ENCODE data around the gene PLOD2.

The PLOD2 gene

GRCh38 chr3:146125951-146126350 lies 35.0 kb downstream of the PLOD2 start:
- Histone ChIP-seq H3K23ac (ENCODE audit: low read length in 2 of 2) (no peak overlapping the region), H3K4ac (ENCODE audit: low read depth in 1 of 2, low read length in 2 of 2) (no peak overlapping the region), H2BK12ac (ENCODE audit: low read length in 2 of 2) (no peak overlapping the region), H3K36me3 (ENCODE audit: control insufficient read depth in 1 of 2, insufficient read depth in 2 of 2, low read depth in 1 of 2, low read length in 2 of 2) (peaks cover 0 to 11% of the 10 kb centered on the region in 2 experiments), H4K91ac (ENCODE audit: low read length) (no peak overlapping the region), H2AK5ac (ENCODE audit: low read length, severe bottlenecking) (no peak overlapping the region), H3K4me2 (ENCODE audit: low read length, poor library complexity, severe bottlenecking) (no peak overlapping the region), H4K8ac (ENCODE audit: low read length) (no peak overlapping the region), H2BK120ac (ENCODE audit: low read depth, low read length) (no peak overlapping the region), H2BK5ac (ENCODE audit: low read depth, low read length, poor library complexity, severe bottlenecking) (no peak overlapping the region), H3K27ac (ENCODE audit: low read length, poor library complexity, severe bottlenecking) (no peak overlapping the region), H3K79me1 (replicated peaks; ENCODE audit: low read length, poor library complexity, severe bottlenecking) (peaks cover 16% of the 10 kb centered on the region), H3K18ac (ENCODE audit: low read depth in 1 of 2, low read length in 2 of 2) (no peak overlapping the region), H2AFZ (ENCODE audit: low read depth, low read length) (no peak overlapping the region), H3K27me3 (ENCODE audit: control insufficient read depth in 1 of 2, insufficient read depth in 1 of 2, low read length in 2 of 2) (no peaks in the 10 kb centered on the region), H3K4me1 (ENCODE audit: control insufficient read depth, insufficient read depth, low read depth, low read length) (peaks cover 1% of the 10 kb centered on the region), H3K14ac (ENCODE audit: low read length in 2 of 2) (no peak overlapping the region), H2BK15ac (ENCODE audit: low read depth, poor library complexity, severe bottlenecking) (no peak overlapping the region), H3K4me3 (ENCODE audit: insufficient read depth in 1 of 2, low read depth in 1 of 2, low read length in 2 of 2) (no peak overlapping the region), H3K9ac (ENCODE audit: low read length) (peak overlapping the region; percentile 50), H3K9me3 (ENCODE audit: control insufficient read depth, low read length) (peaks cover 30% of the 10 kb centered on the region)
- DNase-seq: peak; percentile 87

DNA sequence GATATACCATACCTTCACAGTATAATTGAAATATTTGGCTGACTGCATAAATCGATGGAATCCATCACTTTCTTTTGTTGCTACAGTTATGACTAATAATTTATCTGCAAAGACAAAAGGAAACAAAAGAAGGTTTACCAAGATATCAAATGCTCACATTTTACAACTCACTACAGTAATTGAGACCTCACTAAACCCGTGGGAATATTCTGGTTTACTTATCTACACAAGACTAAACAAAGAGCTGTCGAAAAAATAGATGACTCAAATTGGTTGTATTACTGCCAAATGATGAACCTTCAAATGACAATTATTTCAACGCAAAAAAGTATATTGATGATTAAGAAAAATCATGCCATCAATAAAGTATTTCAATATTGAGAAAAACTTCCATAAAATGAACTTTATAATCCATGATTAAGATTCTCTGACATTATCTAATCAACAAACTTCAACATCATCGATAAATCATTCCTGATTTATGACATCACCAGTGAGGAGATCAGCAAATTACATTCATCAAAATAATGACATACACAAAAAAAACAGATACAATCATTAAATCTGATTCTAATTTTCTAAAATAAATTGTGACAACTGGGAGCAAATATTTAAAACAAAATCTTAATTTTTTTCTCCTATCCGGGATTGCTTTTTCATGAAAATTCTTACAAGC lies 36.7 kb downstream of the PLOD2 start:
- Histone ChIP-seq H2BK12ac (ENCODE audit: low read length in 2 of 2) (no peak overlapping the region), H4K91ac (ENCODE audit: low read length) (no peak overlapping the region), H2BK15ac (ENCODE audit: low read depth, poor library complexity, severe bottlenecking) (no peak overlapping the region), H3K36me3 (ENCODE audit: control insufficient read depth in 1 of 2, insufficient read depth in 2 of 2, low read depth in 1 of 2, low read length in 2 of 2) (peaks cover 0 to 13% of the 10 kb centered on the region in 2 experiments), H3K9me3 (ENCODE audit: control insufficient read depth, low read length) (peaks cover 25% of the 10 kb centered on the region), H2AK5ac (ENCODE audit: low read length, severe bottlenecking) (no peak overlapping the region), H3K4me3 (ENCODE audit: insufficient read depth in 1 of 2, low read depth in 1 of 2, low read length in 2 of 2) (no peak overlapping the region), H3K4ac (ENCODE audit: low read depth in 1 of 2, low read length in 2 of 2) (no peak overlapping the region), H4K8ac (ENCODE audit: low read length) (no peak overlapping the region), H3K27ac (ENCODE audit: low read length, poor library complexity, severe bottlenecking) (no peak overlapping the region), H3K4me2 (ENCODE audit: low read length, poor library complexity, severe bottlenecking) (no peak overlapping the region), H3K14ac (ENCODE audit: low read length in 2 of 2) (no peak overlapping the region), H3K79me1 (replicated peaks; ENCODE audit: low read length, poor library complexity, severe bottlenecking) (peaks cover 9% of the 10 kb centered on the region), H3K23ac (ENCODE audit: low read length in 2 of 2) (no peak overlapping the region), H2BK5ac (ENCODE audit: low read depth, low read length, poor library complexity, severe bottlenecking) (no peak overlapping the region), H2BK120ac (ENCODE audit: low read depth, low read length) (no peak overlapping the region), H3K4me1 (ENCODE audit: control insufficient read depth, insufficient read depth, low read depth, low read length) (peaks cover 1% of the 10 kb centered on the region), H3K18ac (ENCODE audit: low read depth in 1 of 2, low read length in 2 of 2) (no peak overlapping the region), H3K9ac (ENCODE audit: low read length) (no peak overlapping the region), H2AFZ (ENCODE audit: low read depth, low read length) (no peak overlapping the region), H3K27me3 (ENCODE audit: control insufficient read depth in 1 of 2, insufficient read depth in 1 of 2, low read length in 2 of 2) (no peaks in the 10 kb centered on the region)
- WGBS: 95% methylated on average over 2 of the region's 6 CpGs
- peak; percentile 24 for DNase-seq

- Histone ChIP-seq H3K9ac (ENCODE audit: low read length) (peak overlapping the region; percentile 88), H3K4ac (ENCODE audit: low read depth in 1 of 2, low read length in 2 of 2) (no peak overlapping the region), H3K4me2 (ENCODE audit: low read length, poor library complexity, severe bottlenecking) (peak overlapping the region; percentile 29), H2BK15ac (ENCODE audit: low read depth, poor library complexity, severe bottlenecking) (no peak overlapping the region), H4K8ac (ENCODE audit: low read length) (no peak overlapping the region), H3K27me3 (ENCODE audit: control insufficient read depth in 1 of 2, insufficient read depth in 1 of 2, low read length in 2 of 2) (no peaks in the 10 kb centered on the region), H3K18ac (ENCODE audit: low read depth in 1 of 2, low read length in 2 of 2) (no peak overlapping the region), H3K4me3 (ENCODE audit: insufficient read depth in 1 of 2, low read depth in 1 of 2, low read length in 2 of 2) (peak overlapping the region in 1 of 2 experiments; percentile 17), H3K4me1 (ENCODE audit: control insufficient read depth, insufficient read depth, low read depth, low read length) (no peaks in the 10 kb centered on the region), H2AFZ (ENCODE audit: low read depth, low read length) (no peak overlapping the region), H2AK5ac (ENCODE audit: low read length, severe bottlenecking) (no peak overlapping the region), H3K36me3 (ENCODE audit: control insufficient read depth in 1 of 2, insufficient read depth in 2 of 2, low read depth in 1 of 2, low read length in 2 of 2) (peaks cover 4 to 24% of the 10 kb centered on the region in 2 experiments), H3K9me3 (ENCODE audit: control insufficient read depth, low read length) (peaks cover 23% of the 10 kb centered on the region), H2BK120ac (ENCODE audit: low read depth, low read length) (no peak overlapping the region), H2BK5ac (ENCODE audit: low read depth, low read length, poor library complexity, severe bottlenecking) (no peak overlapping the region), H3K14ac (ENCODE audit: low read length in 2 of 2) (no peak overlapping the region), H3K23ac (ENCODE audit: low read length in 2 of 2) (no peak overlapping the region), H3K79me1 (replicated peaks; ENCODE audit: low read length, poor library complexity, severe bottlenecking) (peaks cover 9% of the 10 kb centered on the region), H4K91ac (ENCODE audit: low read length) (no peak overlapping the region), H2BK12ac (ENCODE audit: low read length in 2 of 2) (no peak overlapping the region), H3K27ac (ENCODE audit: low read length, poor library complexity, severe bottlenecking) (peak overlapping the region; percentile 67)
- peak; percentile 93 for DNase-seq
- WGBS: no CpG with 5 or more reads among the region's 2 CpGs
Measured at GRCh38 chr3:146117406-146118285, 43.3 kb downstream of the PLOD2 start.

DNA sequence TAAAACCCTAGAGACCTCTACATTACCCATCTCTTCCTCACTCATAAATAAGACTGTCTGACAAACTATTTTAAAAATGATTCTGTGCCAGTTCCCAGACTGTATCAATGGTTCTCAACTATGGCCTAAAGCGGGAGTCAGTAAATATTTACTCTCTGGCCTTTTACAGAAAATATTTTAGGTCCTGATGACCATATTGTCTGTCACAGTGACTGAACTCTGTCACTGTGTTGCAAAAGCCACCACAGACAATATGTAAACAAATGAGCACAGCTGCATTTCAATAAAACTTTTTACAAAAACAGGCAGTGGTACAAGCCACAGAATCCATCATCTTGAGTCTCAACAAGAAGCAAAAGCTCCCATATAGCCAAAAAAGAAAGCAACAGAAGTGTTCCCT lies 45.4 kb downstream of the PLOD2 start:
- H3K4me1 ChIP-seq (ENCODE audit: control insufficient read depth, insufficient read depth, low read depth, low read length): no peaks in the 10 kb centered on the region
- no peak overlapping the region for H3K18ac ChIP-seq (ENCODE audit: low read depth in 1 of 2, low read length in 2 of 2)

More for the DNA sequence above, 45.4 kb downstream of the PLOD2 start:
- Histone ChIP-seq H3K23ac (ENCODE audit: low read length in 2 of 2) (no peak overlapping the region), H3K36me3 (ENCODE audit: control insufficient read depth in 1 of 2, insufficient read depth in 2 of 2, low read depth in 1 of 2, low read length in 2 of 2) (peaks cover 4 to 17% of the 10 kb centered on the region in 2 experiments), H4K8ac (ENCODE audit: low read length) (no peak overlapping the region), H2BK120ac (ENCODE audit: low read depth, low read length) (no peak overlapping the region), H3K4me2 (ENCODE audit: low read length, poor library complexity, severe bottlenecking) (no peak overlapping the region), H3K14ac (ENCODE audit: low read length in 2 of 2) (no peak overlapping the region), H3K4me3 (ENCODE audit: insufficient read depth in 1 of 2, low read depth in 1 of 2, low read length in 2 of 2) (no peak overlapping the region), H2BK15ac (ENCODE audit: low read depth, poor library complexity, severe bottlenecking) (no peak overlapping the region), H3K9ac (ENCODE audit: low read length) (no peak overlapping the region), H4K91ac (ENCODE audit: low read length) (no peak overlapping the region), H2AK5ac (ENCODE audit: low read length, severe bottlenecking) (no peak overlapping the region), H2BK5ac (ENCODE audit: low read depth, low read length, poor library complexity, severe bottlenecking) (no peak overlapping the region), H2BK12ac (ENCODE audit: low read length in 2 of 2) (no peak overlapping the region), H3K27me3 (ENCODE audit: control insufficient read depth in 1 of 2, insufficient read depth in 1 of 2, low read length in 2 of 2) (no peaks in the 10 kb centered on the region), H3K9me3 (ENCODE audit: control insufficient read depth, low read length) (peaks cover 23% of the 10 kb centered on the region), H3K4ac (ENCODE audit: low read depth in 1 of 2, low read length in 2 of 2) (no peak overlapping the region), H2AFZ (ENCODE audit: low read depth, low read length) (no peak overlapping the region), H3K79me1 (replicated peaks; ENCODE audit: low read length, poor library complexity, severe bottlenecking) (peaks cover 8% of the 10 kb centered on the region), H3K27ac (ENCODE audit: low read length, poor library complexity, severe bottlenecking) (no peak overlapping the region)
- 55% methylated on average over 1 of the region's 1 CpG for WGBS
- peak; percentile 65 for DNase-seq

Data from mesenchymal stem cell (in vitro differentiated cells and primary cell).